Stimulated activated CD4-positive, alpha-beta T cell treated with anti-CD3 and anti-CD28 coated beads, Interleukin-4, amount 100 ng/mL, for 24 hours (primary cell): ENCODE data around the gene TMED4.
A peak's percentile ranks its signal among the peaks of the same experiment; 100 is the strongest.

Experiments used
- DNase-seq: peaks from one replicate; pipeline ENCODE4 v3.0.0-alpha.2; 2020

TMED4 gene

GRCh38 chr7:44581879-44582603 is at the start of gene TMED4:
TMED4 (minus strand) TSS chr7:44582231; CDS start chr7:44582206, 25 bp downstream.
- peak; percentile 100 for DNase-seq

DNA sequence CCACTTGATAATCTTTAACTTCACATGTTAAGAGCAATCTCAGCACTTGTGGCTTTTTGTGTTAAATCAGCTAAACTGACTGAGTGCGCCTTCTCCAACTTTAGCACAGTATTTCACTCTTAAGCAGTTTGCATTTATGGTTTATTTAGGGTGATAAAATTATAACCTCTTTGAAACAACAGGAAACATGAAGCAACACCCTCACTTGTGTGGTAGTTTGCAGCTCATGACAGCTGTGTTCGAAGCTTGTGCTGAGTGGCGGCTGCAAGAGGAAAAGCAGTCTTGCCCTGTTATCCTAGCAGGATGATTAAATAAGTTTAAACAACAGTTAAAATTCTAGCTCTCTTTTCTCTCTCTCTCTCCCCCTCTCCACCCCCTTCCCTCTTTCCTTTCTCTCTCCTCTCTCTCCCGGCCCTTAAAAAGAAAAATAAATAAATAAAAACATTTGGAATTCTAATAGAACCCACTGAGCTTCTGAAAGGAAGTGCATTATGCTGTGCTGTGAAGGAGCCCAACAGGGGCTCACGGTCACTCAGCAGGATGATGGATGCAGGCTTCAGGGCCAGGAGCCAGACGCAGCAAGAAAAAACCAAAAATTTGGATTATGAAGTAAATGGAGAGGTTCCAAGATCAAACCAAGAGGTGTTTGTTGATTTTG is 49.6 kb upstream of the TMED4 start:
- no peak for DNase-seq

DNA sequence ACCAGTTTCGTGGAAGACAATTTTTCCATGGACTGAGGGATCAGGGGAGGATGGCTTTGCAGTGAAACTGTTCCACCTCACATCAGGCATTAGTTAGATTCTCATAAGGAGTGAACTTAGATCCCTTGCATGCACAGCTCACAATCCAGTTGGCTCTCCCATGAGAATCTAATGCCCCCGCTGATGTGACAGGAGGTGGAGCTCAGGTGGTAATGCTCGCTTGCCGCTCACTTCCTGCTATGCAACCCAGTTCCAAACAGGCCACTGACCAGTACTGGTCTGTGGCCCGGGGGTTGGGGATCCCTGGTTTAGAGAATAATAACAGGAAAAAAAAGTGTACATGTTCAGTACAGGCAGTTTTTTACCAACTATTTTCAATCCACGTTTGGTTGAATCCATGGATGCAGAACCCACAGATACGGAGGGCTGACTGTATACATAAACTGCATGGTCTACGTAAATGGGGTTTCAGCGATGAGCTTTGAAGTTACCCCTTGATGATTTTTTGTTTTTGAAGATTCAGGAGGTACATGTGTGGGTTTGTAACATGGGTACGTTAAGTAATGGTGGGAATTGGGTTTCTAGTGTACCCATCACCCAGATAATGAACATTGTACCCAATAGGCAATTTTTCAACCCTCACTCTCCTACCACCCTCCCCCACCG is 48.9 kb upstream of the TMED4 start:
- no peak for DNase-seq

DNA sequence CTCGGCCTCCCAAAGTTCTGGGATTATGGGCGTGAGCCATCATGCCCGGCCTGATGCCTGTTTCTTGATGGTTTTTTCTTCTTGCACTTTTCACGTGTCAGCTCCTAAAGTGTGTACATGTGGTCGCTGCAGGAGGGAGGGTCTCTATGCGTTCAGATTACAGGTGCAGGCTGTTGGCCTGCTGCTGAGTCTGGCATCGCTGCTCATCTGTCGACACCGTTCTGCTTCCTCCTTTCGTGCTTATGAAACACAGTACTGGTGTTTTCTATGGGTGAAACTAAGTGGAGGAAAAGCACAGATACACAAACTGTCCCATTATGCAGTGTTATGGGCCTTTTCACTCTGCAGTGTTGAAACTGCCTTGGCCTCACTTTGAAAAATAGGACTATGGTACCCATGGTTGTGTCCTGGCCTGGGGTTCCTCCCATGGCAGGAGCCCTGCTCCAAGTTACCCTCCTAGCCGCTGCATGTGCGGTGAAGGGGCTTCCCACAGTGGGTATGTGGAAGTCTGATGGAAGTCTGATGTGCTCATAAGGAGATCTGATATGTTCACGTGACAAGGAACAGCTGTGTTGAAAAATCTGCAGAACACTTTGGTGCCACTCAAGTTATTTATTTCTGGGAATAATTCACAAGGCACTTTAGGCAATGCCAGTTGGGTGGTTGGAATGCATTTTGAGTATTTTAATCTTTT is 47.9 kb upstream of the TMED4 start:
- no peak for DNase-seq

DNA sequence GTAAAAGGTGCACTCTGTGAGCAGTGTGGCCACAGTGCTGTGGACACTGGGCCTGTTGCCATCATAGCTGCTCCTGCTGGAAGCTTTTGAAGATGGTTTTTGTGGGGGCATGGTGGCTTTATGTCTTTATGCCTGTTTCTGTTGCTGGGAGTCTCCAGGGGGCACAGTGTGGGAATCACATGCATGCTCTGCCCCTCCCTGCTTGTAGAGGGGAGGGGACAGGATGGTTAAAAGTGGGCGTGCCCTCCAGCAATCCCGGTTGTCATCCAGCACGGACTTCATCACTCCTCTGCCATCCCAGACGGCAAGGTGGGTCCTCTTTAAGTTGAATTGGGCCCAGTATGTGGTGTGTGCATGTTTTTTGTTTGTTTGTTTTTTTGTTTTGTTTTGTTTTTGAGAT is 44.6 kb upstream of the TMED4 start:
- DNase-seq, result no peak

DNA sequence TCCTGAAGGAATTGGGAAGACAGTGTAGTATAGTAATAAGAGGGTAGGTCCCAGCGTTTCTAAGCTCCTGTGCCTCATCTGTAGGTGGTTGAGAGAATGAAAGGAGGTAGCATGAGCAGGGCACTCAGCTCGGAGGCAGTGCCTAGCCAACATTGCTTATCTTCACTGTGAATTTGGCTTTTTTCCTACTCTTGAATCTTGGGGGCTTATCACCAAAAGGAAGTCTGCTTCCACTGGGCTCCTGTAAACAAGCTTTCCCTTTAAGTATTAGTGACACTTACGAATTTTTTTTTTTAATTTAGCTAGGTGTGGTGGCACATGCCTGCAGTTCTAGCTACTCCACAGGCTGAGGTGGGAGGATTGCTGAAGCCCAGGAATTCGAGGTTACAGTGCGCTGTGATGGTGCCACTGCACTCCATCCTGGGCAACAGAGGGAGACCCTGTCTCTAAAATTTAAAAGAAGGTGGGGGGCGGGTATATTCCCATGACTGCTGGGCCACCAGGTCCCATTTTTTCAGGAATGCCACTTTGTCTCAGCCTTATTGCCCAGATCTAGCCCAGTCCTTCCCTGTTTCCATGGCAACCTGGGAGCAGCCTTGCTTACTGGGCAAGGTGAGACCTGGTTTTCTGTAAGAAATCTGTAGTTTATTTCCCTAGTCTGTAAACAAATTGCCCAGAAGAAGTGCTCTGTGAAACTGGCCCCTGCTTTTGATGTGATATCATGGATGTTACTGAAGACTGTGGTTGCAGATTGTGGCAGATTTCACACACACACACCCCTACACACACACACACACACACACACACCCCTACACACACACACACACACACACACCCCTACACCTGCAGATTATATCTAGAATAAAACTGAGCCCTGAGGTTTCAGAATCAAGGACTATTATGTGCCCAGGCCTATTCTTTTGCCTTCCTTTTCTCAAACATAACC is 43.8 kb upstream of the TMED4 start:
- DNase-seq, result no peak

DNA sequence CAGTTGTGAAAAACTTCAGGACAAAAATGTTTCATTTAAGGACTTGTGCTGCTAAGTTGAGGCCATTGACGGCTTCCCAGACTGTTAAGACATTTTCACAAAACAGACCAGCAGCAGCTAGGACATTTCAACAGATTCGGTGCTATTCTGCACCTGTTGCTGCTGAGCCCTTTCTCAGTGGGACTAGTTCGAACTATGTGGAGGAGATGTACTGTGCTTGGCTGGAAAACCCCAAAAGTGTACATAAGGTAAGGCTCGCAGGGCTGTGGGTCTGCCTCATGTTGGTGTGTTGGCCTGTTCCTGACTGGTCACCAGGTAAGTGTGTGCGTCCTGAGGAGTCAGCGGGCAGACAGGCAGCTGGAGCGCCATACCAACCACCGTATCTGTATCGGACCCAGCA is 42.3 kb upstream of the TMED4 start:
- DNase-seq, result no peak

- DNase-seq, result peak; percentile 64
These were observed 40.5 kb upstream of the TMED4 start for GRCh38 chr7:44622342-44623151.

- no peak for DNase-seq
These were observed 39.7 kb upstream of the TMED4 start for GRCh38 chr7:44621750-44622103.

GRCh38 chr7:44621034-44621749 is 39.2 kb upstream of the TMED4 start:
- DNase-seq, result no peak

GRCh38 chr7:44618753-44619152 is 36.7 kb upstream of the TMED4 start:
- DNase-seq, result peak; percentile 51

DNA sequence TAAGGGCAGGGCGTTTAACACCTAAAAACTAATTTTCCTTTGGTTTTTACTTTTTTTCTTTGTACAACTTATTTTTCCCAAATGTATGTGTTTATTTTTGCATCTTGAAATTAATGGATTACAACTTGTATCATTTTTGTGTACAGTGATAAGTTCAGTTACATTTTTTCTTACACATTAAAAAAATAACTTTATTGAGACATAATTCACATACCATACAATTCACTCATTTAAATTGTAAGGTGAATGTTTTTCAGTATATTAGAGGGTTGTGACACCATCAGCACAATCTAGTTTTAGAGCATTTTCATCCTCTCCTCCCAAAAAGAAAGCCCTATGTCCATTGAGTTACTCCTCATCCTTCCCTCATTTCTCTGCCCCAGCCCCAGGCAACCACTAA is 36.0 kb upstream of the TMED4 start:
- no peak for DNase-seq

GRCh38 chr7:44617225-44617890 is 35.3 kb upstream of the TMED4 start:
- DNase-seq, result peak; percentile 59

DNA sequence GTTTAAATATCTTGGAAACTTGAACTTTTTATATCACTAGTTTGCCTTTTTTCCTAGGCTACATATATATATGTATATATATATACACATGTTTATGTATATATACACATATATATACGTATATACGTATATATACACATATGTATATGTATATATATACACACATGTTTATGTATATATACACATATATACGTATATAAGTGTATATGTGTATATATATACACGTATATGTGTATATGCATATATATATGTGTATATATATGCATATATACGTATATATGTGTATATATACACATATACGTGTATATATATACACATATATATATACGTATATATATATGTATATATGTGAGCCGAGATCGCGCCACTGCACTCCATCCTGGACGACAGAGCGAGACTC is 34.5 kb upstream of the TMED4 start:
- no peak for DNase-seq

GRCh38 chr7:44615793-44616192 is 33.8 kb upstream of the TMED4 start:
- no peak for DNase-seq

- DNase-seq, result no peak
These were observed 33.1 kb upstream of the TMED4 start for GRCh38 chr7:44615149-44615611.

DNA sequence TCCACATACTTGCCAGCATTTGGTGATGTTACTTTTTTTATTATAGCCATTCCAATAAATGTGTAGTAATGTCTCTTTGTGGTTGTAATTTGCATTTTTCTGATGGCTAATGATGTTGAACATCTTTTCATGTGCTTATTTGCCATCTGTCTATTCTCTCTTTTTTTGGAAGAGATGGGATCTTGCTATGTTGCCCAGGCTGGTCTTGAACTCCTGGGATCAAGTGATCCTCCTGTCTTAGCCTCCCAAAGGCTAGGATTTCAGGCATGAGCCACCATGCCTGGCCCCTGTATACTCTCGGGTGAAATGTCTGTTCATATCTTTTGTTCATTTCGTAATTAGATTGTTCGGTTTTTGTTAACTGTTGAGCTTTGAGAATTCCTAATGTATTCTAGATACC is 27.8 kb upstream of the TMED4 start:
- no peak for DNase-seq

DNA sequence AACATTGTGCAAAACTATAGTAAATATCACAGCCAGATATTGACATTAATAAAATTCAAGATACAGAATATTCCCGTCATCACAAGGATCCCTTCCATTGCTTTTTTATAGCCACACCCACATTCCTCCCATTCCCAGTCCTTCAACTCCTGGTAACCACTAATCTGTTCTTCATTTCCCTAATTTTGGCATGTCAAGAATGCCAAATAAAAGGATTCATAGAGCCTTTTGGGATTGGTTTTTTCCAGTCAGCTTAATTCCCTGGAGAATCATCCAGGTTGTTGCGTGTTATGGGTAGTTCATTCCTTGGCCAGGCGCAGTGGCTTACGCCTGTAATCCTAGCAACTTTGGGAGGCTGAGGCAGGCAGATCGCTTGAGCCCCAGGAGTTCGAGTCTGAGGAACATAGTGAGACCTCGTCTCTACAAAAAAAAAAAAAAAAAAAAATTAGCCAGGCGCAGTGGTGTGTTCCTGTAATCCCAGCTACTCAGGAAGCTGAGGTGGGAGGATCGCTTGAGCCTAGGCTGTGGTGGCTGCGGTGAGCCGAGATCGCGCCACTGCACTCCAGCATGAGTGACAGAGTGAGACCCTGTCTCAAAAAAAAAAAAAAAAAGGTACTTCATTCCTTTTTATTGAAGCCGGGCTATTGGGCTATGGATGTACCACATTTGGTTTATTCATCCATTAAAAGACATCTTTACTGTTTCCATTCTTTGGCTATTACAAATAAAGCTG is 27.1 kb upstream of the TMED4 start:
- no peak for DNase-seq
